ENCODE measurements around the gene IGF1R. TPM values are rescaled to one million over a fixed set of nuclear protein-coding genes. Genes with fewer than 3 reads are reported as not detected.
"Not testable (repeated sequence)": the region's sequence is repeated elsewhere in the genome, so short reads cannot be mapped to it uniquely, and the experiment has no call there.

Gene IGF1R
- total RNA-seq, 1 donor from 2014 or later: 151 TPM

- peaks cover 60 to 74% of the 10 kb centered on the region in 2 donors for H3K36me3 ChIP-seq
- peak overlapping the region; percentile 4 to 14 for H3K27ac ChIP-seq
- peaks cover 5 to 18% of the 10 kb centered on the region in 2 donors for H3K4me1 ChIP-seq
- no peak for DNase-seq (ENCODE audit: low spot score in 2 of 2)
- no peak for TF ChIP-seq CTCF (IDR thresholded peaks at IDR 0.05)
- H3K27me3 ChIP-seq: no peaks in the 10 kb centered on the region
- H3K4me3 ChIP-seq: no peak overlapping the region
- intact Hi-C loops (cut with DNase I): no loop called here
- H3K9me3 ChIP-seq: no peaks in the 10 kb centered on the region
These were observed 311.3 kb downstream of the IGF1R start for GRCh38 chr15:98959640-98960007.

- TF ChIP-seq CTCF (IDR thresholded peaks at IDR 0.05): no peak
- no peak for DNase-seq (ENCODE audit: low spot score in 2 of 2)
- Histone ChIP-seq H3K27me3 (no peaks in the 10 kb centered on the region), H3K4me1 (peaks cover 0 to 8% of the 10 kb centered on the region in 2 donors), H3K4me3 (no peak overlapping the region), H3K36me3 (peaks cover 60 to 74% of the 10 kb centered on the region in 2 donors), H3K27ac (no peak overlapping the region), H3K9me3 (no peaks in the 10 kb centered on the region)
- intact Hi-C loops (cut with DNase I): no loop called here
These were observed 312.3 kb downstream of the IGF1R start for GRCh38 chr15:98960555-98961050.

DNA sequence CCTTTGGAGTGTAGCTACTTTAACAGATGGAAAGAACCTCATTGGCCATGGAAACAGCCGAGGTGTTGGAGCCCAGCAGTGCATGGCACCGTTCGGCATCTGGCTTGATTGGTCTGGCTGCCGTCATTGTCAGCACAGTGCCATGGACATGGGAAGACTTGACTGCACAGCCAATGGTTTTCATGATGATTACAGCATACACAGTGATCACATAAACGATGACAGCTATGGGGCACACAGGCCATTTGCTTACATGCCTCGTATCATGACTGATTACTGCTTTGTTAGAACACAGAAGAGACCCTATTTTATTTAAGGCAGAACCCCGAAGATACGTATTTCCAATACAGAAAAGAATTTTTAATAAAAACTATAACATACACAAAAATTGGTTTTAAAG lies 315.1 kb downstream of the IGF1R start:
- Histone ChIP-seq H3K9me3 (no peaks in the 10 kb centered on the region), H3K36me3 (peaks cover 40 to 52% of the 10 kb centered on the region in 2 donors), H3K27ac (no peak overlapping the region), H3K27me3 (no peaks in the 10 kb centered on the region), H3K4me3 (no peak overlapping the region), H3K4me1 (peaks cover 0 to 2% of the 10 kb centered on the region in 2 donors)
- intact Hi-C loops (cut with DNase I): no loop called here
- no peak for TF ChIP-seq CTCF (IDR thresholded peaks at IDR 0.05)
- DNase-seq (ENCODE audit: low spot score in 2 of 2): no peak

- H3K4me3 ChIP-seq: no peak overlapping the region
- intact Hi-C loops (cut with DNase I): no loop called here
- H3K9me3 ChIP-seq: no peaks in the 10 kb centered on the region
- H3K4me1 ChIP-seq: peaks cover 0 to 2% of the 10 kb centered on the region in 2 donors
- no peak for TF ChIP-seq CTCF (IDR thresholded peaks at IDR 0.05)
- no peaks in the 10 kb centered on the region for H3K27me3 ChIP-seq
- no peak for DNase-seq (ENCODE audit: low spot score in 2 of 2)
- H3K27ac ChIP-seq: no peak overlapping the region
- H3K36me3 ChIP-seq: peaks cover 32 to 40% of the 10 kb centered on the region in 2 donors
These were observed 316.3 kb downstream of the IGF1R start for GRCh38 chr15:98964466-98965133.

- H3K4me3 ChIP-seq; H3K9me3 ChIP-seq; H3K27ac ChIP-seq; H3K27me3 ChIP-seq; DNase-seq (ENCODE audit: low spot score in 2 of 2); H3K4me1 ChIP-seq; intact Hi-C loops (cut with DNase I): not testable (repeated sequence)
- H3K36me3 ChIP-seq: peaks cover 30 to 35% of the 10 kb centered on the region in 2 donors
These were observed 316.8 kb downstream of the IGF1R start for GRCh38 chr15:98965134-98965491.

- Histone ChIP-seq H3K27ac (no peak overlapping the region), H3K9me3 (no peaks in the 10 kb centered on the region), H3K36me3 (peaks cover 25 to 30% of the 10 kb centered on the region in 2 donors), H3K4me3 (no peak overlapping the region), H3K27me3 (no peaks in the 10 kb centered on the region), H3K4me1 (peaks cover 0 to 2% of the 10 kb centered on the region in 2 donors)
- DNase-seq (ENCODE audit: low spot score in 2 of 2): no peak
- TF ChIP-seq CTCF (IDR thresholded peaks at IDR 0.05): no peak
- intact Hi-C loops (cut with DNase I): no loop called here
These were observed 317.3 kb downstream of the IGF1R start for GRCh38 chr15:98965597-98965996.

Measured in ascending aorta (tissue), 2 donors.